Activated B cell treated with CpG ODN at 0.5 μM for 24 hours (primary cell): ENCODE measurements around the gene ZDHHC15. TPM values are rescaled to one million over a fixed set of nuclear protein-coding genes. Genes with fewer than 3 reads are reported as not detected.

Experiments
- ATAC-seq: fragments of 200-7000 bp; cut with Tn5 transposase; one replicate; pipeline ENCODE4 v1.10.0; 2021; ENCODE audit warnings: low read depth, mild to moderate bottlenecking, moderate library complexity
- CTCF ChIA-PET: fragments of 350-600 bp; sonication (Branson Sonifier 250); formaldehyde crosslinking; loops from one replicate; lab custom pipeline; 2021; ENCODE audit warnings: antibody characterized with exemption; lab: Charles Lee
- POLR2A ChIA-PET: fragments of 350-600 bp; sonication (Branson Sonifier 250); formaldehyde crosslinking; loops from one replicate; lab custom pipeline; 2021; ENCODE audit warnings: antibody characterized with exemption; lab: Charles Lee
- DNase-seq: peaks from one replicate; pipeline ENCODE4 v3.0.0; 2022
- H3K27ac Mint-ChIP-seq: one replicate; pipeline ENCODE4 v1.8.0; 2020; ENCODE audit warnings: mixed read lengths
- H3K27me3 Mint-ChIP-seq: one replicate; pipeline ENCODE4 v1.8.0; 2021; ENCODE audit warnings: mixed read lengths
- H3K36me3 Mint-ChIP-seq: one replicate; pipeline ENCODE4 v1.8.0; 2021; ENCODE audit warnings: low read depth, mixed read lengths
- H3K4me1 Mint-ChIP-seq: one replicate; pipeline ENCODE4 v1.8.0; 2021; ENCODE audit warnings: mixed read lengths
- H3K4me3 Mint-ChIP-seq: one replicate; pipeline ENCODE4 v1.8.0; 2020; ENCODE audit warnings: mild to moderate bottlenecking, mixed read lengths
- H3K9me3 Mint-ChIP-seq: one replicate; pipeline ENCODE4 v1.8.0; 2020; ENCODE audit warnings: mixed read lengths
- CTCF ChIP-seq: fragments of 200-600 bp; IDR thresholded peaks from one replicate; pipeline ENCODE4 v1.8.0; 2022; ENCODE audit warnings: antibody characterized with exemption, mild to moderate bottlenecking
- intact Hi-C: fragments of 100-400 bp; cut with micrococcal nuclease; formaldehyde crosslinking; loops from one replicate; pipeline ENCODE4 v1.15.1; 2024
- total RNA-seq: library from RNA; stranded (reverse); gene quantifications from 2 replicates; pipeline ENCODE4 v1.2.3, GENCODE V29; 2022

ZDHHC15 gene
- total RNA-seq, 1 donor from 2014 or later, result not detected

GRCh38 chrX:75327607-75328006 lies 195.2 kb downstream of the ZDHHC15 start:
- no peak for ATAC-seq

More at GRCh38 chrX:75327607-75328006, 195.2 kb downstream of the ZDHHC15 start:
- no peak overlapping the region for H3K4me3 Mint-ChIP-seq
- H3K9me3 Mint-ChIP-seq, result peaks cover 9% of the 10 kb centered on the region
- POLR2A ChIA-PET, result no interaction called here
- H3K4me1 Mint-ChIP-seq, result no peaks in the 10 kb centered on the region
- DNase-seq, result no peak
- no peaks in the 10 kb centered on the region for H3K27me3 Mint-ChIP-seq
- H3K27ac Mint-ChIP-seq, result no peak overlapping the region
- H3K36me3 Mint-ChIP-seq, result peaks cover 67% of the 10 kb centered on the region
- CTCF ChIA-PET, result no interaction called here
- intact Hi-C loops, result no loop called here
- no peak for TF ChIP-seq CTCF

Other genes starting within 250 kb of the ZDHHC15 start
- gene UPRT, start 249.0 kb downstream of the ZDHHC15 start, total RNA-seq, result 15.3 and 16.5 TPM in 2 replicates